ENCODE data around the gene NAAA.
"Not testable (repeated sequence)": the region's sequence is repeated elsewhere in the genome, so short reads cannot be mapped to it uniquely, and the experiment has no call there.

Gene NAAA

GRCh38 chr4:75940692-75941253, at the start of gene NAAA:
Gene NAAA (minus strand): TSS chr4:75941013. CDS start chr4:75940949, 64 bp downstream.
- no peak for DNase-seq

DNA sequence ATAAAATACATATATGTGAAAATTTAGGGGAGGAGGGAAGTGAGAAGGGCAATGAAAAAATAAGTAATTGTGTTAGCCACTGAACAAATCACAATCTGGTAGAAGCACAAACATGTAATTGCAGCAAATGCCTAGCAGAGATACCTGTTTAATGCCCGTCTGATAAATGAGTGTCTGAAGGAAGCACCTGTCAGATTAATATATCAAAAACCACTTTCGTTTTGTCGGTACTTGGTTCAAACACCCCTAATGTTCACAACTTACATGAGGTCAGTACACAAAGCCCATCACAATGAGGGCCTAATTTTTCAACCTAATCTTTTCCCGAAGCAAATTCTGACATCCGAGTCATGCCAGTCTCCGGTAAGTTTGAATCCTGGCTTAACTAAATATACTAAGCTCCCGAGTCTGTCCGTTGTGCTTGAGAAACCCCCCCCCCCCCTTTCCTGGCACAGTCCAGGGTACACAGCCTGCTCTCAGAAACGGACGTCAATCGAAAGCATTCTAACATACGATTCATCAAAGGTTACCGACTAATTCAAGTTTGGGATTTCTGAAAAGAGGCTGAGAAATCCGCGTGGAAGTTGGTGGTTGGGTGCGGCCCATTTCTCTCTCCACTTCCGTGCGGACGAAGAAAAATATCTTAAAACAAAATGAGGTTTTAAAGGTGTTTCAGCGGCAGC, 49.2 kb upstream of the NAAA start:
- DNase-seq = no peak

DNA sequence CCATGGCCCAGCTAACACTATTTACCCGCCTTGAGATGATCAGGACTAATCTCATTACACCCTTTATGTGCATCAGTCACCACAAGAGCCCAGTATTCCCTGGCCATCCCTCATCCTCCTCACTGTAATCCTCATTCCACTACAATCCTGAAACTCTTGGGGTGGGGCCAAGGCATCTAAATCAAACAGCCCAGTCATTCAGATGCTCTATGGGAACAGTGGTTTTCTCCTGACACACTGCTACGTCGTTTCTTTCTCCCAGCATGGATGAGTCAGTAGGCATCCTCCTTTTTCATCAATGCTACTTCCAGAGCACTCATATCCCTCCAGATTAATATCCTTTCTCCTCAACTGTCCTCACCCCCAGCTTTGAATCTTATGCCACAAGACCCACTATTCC, 44.3 kb upstream of the NAAA start:
- DNase-seq = no peak

DNA sequence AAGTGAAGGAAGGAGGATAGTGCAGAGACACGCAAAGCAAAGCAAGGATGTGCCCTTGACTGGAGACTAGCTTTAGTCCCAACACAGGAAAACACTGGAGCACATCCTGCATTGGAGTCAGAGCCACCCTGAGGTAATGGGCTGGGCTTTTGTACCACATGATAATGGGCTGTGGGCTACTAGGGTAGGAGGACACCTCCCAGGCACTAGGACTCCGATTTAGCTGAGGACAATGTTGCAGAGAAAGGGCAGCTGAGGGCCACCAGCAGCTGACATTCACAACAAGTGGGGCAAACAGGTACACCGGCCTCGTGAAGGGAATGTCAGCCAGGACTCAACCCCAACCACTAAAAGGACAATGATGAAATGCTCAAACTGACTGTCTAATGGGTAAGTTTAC, 39.8 kb upstream of the NAAA start:
- DNase-seq = no peak

GRCh38 chr4:75976177-75976576, 35.4 kb upstream of the NAAA start:
- no peak for DNase-seq

DNA sequence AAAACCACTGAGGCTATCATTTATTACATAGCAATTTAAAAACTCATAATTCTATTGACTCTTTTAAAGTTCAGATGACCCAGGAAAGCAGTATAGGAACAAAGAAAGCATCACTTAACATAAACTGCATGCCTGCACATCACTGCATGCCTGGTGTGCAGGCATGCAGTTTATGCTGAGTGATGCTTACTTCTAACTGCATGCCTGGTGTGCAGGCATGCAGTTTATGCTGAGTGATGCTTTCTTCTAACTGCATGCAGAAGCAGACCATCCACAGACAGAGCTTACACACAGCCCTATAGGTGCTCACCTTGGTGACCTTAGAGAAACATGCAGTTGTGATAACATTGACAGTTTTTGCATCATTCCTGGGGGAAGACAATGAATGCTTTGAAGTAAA, 33.0 kb upstream of the NAAA start:
- DNase-seq = no peak

DNA sequence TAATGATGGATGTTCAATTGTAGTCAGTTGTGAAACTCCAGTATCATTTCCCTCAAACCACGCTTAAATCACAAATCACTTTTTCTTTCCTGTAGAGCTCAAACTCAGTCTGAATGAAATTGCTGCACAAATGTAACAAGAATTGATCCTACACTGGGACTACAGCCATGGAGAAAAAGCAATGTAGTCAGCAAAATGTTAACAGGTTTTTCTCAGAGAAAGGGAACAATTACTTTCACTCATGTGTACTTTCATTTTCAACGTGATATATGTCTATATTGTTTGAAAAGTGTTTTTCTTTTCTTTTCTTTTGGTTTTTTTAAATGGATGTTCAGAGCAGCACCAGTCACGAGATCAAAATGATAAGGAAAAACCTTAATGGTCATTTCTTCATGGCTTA, 27.3 kb upstream of the NAAA start:
- DNase-seq = no peak

DNA sequence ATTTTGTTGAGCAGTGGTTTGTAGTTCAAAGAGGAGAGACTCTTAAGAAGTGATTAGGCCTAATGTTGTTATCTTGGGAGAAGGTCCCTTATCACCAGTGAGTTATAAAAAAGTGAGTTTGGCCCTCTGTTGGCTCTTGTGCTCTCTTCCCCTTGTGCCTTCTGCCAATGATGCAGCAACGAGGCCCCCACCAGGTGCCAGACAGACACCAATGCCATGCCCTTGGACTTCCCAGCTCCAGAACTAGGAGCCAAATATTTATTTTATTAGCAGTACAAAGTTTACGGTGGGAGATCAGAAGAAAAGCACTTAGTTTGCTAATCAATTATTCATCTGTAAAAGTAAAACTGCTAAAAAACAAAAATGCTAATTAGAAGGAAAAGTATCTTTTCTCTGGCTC, 22.7 kb upstream of the NAAA start:
- no peak for DNase-seq

DNA sequence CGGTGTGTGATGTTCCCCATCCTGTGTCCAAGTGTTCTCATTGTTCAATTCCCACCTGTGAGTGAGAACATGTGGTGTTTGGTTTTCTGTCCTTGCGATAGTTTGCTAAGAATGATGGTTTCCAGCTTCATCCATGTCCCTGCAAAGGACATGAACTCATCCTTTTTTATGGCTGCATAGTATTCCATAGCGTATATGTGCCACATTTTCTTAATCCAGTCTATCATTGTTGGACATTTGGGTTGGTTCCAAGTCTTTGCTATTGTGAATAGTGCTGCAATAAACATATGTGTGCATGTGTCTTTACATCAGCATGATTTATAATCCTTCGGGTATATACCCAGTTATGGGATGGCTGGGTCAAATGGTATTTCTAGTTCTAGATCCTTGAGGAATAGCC, 21.3 kb upstream of the NAAA start:
- not testable (repeated sequence) for DNase-seq

GRCh38 chr4:75958546-75958945, 17.7 kb upstream of the NAAA start:
- DNase-seq = not testable (repeated sequence)

- DNase-seq = not testable (repeated sequence)
Observed at GRCh38 chr4:75954811-75955210, 14.0 kb upstream of the NAAA start.

DNA sequence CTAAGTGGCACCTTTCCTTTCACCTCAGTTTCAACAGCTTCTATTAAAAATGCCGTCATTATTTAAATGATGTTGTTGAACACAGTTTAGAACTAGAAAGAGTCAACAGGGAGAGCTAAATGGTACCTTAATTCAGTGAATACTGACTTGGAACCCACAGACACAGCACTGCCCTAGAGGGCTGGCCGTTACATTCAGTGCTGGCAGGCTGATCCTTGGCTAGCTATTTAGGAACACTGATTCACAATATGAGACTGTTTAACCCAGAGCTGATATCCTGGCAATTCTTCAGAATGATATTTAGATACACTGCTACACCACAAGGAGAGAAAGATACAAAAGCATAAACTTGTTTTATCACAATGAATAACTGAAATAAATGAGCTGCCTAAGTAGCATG, 12.7 kb upstream of the NAAA start:
- no peak for DNase-seq

DNA sequence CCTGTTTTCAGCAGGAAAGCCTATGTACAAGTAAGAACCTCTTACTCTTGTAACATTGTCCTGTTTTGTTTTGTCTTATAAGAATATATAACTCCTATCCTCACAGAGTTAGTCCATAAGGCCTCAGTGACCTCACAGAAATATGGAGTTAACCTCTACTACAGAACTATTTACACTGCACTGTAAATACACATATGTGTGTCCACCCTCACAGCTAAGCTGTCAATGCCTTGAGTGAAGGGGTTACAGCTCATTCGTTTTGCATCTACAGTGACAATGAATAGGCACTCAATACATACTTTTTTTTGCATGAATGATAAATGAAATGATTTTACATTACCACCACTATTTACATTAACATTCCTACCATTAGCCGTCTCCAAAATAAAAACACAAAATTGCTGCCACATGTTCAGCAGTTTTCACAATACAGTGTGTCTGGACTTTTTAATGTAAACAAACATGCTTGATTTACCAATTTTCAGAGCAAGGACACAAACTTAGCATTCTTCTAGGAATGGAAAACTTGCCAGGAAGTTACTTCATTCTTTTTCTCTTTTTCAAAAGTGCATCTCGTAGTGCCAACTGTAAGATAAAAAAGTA, 9.5 kb upstream of the NAAA start:
- DNase-seq = no peak

- DNase-seq = no peak
Observed at GRCh38 chr4:75948822-75949444, 8.1 kb upstream of the NAAA start.

DNA sequence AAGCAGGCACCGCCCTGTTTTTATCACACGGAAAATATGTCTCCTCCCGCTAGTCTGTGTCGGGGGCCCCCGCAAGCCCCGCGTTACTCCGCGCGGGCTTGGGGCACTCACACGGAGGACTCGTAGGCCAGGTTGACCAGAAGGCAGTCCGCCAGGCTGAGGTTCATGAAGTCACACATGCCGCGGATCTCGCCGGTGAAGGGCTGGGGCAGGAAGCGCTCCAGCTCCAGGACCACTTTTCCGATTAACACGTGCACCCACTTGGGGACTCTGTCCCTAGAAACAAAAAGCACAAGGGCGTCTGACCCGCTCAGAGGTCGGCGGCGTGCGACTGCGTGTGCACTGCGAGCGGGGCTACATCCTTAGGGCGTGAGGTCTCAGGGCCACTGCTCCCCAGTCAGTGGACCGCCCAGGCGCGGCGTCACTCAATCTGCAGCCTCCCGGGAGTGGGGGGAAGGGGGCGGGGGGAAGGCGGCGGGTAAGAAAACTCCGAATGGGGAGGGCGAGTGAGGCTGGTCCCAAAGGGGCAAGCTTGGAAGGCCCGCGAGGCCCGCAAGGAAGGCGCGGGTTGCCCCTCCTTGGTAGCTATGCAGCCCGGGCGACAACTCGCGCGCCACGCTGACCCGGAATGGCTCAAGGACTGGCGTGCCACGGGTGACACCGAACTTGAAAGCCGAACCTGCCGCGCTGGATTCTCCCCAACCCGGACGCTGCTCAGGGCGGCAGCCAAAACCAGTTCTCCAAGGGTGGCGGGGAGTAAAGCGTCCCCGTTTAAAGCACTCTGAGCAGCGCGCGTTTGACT, 722 bp downstream of the NAAA start:
- DNase-seq = no peak

GRCh38 chr4:75935628-75936027, 5.2 kb downstream of the NAAA start:
- no peak for DNase-seq

DNA sequence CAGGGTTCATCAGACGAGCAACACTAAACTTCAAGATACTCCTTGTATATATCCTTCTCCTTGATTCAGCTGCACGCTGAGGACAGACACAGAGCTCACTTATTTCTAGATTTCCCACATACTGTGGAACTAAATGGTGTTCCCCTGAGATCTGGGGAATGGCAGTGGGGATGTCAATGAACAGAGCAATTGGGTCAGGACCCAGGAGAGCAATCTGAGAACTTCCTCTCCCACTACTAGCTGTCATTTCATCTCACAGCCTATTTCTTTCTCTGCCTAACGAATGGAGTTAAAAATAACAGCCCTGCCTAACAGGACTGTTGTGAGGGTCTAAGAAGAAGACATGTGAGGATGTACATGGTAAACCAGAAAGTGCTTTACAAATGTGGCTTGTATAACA, 10.7 kb downstream of the NAAA start:
- no peak for DNase-seq

- not testable (repeated sequence) for DNase-seq
Observed at GRCh38 chr4:75924916-75925315, 15.9 kb downstream of the NAAA start.

DNA sequence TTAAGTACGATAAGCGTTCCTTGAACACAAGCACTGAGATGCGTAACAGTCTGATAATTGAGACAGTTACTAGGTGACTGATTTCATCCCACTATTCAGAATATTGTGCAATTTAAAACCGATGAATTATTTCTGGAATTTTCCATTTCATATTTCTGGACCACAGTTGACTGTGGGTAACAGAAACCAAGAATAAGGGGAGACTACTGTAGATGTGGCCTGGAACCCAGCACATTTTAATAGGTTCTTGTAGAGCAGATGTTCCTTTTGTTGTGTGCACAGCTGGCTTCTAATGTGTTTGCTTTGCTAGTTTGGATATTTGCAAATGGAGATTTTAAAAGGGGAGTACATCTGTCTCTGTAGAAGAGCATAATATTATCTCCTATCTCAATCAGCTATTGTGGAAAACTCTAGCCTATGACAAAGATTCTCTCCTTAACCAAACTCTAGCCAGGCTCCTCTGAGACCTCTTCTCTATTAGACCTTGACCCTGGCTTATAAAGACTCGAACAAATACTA, 16.4 kb downstream of the NAAA start:
- no peak for DNase-seq

DNA sequence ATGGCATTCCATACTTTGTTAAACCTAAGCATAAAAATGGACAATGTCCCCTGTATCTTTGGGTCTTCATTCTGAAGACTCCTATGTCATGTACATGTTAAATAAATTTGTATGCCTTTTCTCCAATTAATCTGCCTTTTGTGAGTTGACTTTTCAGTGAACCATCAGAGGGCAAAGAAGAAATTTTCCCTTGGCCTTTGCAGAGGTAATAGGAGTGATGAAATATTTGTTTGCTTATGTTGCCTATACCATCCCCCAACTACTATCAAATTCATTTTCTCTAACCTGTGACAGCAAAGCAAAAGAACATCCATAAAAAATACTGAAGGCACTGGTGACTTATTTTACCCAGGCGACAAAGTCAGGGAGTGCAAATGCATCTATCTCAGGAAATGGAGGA, 18.2 kb downstream of the NAAA start:
- no peak for DNase-seq

DNA sequence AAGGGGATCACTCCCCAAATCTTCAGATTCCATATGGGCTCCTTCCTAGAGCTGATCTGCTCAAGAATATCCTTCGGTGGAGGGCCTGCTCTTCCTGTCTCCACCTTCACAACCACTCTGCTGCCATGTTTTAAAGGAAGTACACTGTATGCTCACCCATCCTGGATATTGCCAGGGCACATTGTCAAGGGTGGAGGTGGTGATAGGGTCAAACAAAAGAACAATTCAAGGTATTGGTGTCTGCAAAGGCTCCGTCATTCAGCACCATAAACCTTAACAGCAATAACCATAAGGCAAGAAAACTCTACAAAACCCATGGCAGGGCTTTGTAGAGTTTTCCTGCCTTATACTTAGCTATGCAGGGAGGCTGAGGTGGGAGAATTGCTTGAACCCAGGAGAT, 18.9 kb downstream of the NAAA start:
- DNase-seq = no peak

DNA sequence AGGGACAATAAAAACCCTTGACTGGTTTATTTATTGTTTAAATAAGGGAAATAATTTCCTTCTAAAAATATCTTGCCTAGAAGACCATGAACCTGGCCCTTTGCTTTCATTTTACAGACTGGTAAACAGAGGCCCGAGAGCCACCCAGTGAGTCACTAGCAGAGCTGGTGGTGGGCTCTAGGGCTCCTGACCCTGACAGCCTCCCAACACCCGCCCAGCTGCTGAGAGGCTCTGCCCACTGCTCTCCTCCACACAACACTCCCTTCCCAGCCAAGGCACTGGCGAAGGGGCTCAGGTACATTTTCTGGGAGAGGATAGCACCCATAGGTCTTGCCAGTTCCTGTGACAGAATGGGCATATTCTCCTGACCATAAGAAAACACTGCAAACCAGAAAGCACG, 20.5 kb downstream of the NAAA start:
- DNase-seq = no peak

GRCh38 chr4:75919920-75920319, 20.9 kb downstream of the NAAA start:
- no peak for DNase-seq
